Measurements from ENCODE around the gene PTPRB.
"Not testable (repeated sequence)": the region's sequence is repeated elsewhere in the genome, so short reads cannot be mapped to it uniquely, and the experiment has no call there.

PTPRB gene

DNA sequence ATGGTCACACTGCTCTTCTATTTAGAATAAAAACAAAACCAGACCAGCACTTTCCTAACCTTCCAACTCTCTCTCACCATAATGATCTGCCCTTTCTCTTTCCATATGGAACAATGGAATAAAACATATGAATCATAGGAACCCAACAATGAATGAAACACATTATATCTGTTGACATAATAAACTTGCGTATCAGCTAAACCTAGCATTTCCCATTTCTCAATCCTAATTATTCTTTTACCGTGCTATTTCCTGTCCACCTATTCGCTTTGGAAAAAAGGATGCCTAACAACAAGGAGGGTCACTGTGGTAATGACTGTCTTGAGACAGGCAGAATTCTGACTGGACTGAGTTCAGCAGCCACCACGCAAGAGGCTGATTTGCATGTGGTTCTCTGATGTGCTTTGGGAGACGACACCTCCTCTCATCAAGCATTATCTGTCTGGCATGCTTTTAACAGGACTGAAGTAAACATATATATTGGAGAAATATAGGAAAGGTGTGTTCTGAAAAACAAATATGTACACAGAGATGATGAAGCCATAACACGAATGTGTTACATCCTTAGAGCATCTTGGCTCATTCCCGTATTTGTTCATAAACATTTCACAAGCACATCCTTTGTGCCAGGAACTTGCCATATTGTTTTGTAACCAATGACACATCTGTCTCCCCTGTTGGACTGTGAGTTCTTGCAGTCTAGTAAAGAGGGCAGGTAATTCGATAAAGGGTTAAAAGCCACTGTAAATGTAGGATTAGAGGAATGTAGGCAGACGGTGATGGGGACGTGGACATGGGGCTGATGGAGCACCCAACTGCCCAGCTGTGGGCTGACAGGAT is 87.7 kb downstream of the PTPRB start:
- H3K4me3 ChIP-seq (ENCODE audit: low read depth, low read length) = no peak overlapping the region

DNA sequence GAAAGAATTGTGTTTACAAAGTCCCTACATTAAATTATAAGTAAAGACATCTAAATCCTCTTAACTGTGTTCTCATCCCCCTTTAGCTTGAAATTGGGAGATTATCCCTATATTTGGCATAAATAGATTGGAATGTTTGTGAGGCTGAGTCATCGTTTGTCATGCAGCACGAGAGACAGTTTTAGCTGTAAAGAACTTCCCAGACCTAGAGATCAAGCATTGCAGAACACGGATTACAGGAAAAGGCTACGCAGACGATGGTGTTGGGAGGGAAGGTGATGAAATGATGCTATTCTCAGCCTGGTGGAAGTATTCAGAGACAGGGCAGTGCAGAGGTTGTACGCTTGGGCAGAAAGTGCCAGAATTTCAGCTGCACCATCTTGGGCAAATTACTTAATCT is 93.8 kb downstream of the PTPRB start:
- no peak overlapping the region for H3K4me3 ChIP-seq (ENCODE audit: low read depth, low read length)

DNA sequence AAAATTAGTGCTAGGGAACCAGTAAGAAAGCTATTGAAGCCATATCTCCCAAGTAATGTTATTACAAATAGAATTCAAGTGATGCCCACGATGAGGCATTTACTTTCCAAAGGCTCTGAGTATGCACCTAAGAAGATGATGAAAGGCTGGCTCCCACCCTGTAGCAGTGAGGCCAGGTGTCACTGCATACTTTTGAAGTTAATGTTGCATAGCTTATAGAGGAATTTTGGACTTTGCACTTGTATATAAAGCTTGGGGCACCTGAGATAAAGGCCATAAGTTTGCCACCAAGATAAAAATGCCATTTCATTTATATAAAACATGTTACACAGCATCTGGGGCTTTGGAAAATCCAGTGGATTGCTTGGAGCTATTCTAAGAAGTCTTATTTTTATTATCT is 96.2 kb downstream of the PTPRB start:
- no peak overlapping the region for H3K4me3 ChIP-seq (ENCODE audit: low read depth, low read length)

DNA sequence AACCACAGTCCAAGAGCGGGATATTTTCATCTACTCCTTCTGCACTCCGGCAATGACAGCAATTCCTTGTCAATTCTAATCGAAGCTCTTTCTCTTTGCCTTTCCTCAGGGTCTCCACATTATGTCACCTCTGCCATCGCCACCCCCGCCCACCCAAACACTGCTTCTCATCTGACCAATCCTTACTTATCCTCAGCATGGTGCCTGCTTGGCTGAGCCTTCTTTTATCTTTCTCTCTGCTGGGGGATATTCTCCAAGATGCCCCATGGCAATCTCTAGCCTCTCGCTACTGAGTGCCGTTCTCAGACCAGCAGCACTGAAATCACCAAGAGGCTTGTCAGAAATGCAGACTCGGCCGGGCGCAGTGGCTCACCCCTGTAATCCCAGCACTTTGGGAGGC is 100.6 kb downstream of the PTPRB start:
- H3K4me3 ChIP-seq (ENCODE audit: low read depth, low read length) = no peak overlapping the region

DNA sequence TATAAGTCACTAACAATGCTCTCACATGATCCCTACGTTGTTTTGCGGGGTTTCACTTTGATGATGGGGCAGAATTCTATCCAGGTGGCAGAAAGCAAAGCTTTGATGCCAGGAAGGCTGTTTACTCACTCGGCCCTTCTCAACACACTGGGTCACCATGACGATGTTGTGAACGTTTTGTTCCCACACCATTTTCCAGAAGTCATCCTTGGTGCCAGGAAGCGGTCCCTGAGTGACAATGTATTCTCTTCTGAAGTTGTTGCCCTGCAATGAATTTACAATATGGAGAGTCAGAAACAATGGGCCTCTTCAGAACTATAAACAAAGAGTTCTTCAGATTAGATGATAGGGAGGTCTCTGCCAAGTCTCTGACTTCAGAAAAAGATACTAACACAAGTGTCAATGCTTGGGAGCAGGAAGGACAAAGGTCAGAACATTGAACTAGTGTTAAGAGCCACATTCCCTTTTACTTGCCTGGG is 101.3 kb downstream of the PTPRB start:
- H3K4me3 ChIP-seq (ENCODE audit: low read depth, low read length) = no peak overlapping the region

DNA sequence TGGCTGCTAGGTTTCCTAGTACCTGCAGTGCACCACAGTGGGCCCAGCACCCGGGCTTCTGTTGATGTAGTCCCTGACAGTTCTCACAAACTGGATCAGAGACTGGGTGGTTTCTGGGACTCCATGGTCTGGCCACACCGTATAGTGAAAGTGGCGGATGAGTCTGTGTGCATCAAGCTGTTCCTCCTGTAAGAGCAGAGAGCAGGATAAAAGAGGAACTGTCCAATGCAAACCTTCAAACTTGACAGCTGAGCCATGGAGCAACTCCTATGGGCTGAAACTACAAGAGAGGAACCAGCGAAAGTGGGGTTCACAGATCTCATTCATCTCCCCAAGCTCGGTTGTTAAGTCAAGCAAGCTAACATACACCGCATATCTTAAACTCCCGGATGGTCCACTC is 102.8 kb downstream of the PTPRB start:
- no peak overlapping the region for H3K4me3 ChIP-seq (ENCODE audit: low read depth, low read length)

DNA sequence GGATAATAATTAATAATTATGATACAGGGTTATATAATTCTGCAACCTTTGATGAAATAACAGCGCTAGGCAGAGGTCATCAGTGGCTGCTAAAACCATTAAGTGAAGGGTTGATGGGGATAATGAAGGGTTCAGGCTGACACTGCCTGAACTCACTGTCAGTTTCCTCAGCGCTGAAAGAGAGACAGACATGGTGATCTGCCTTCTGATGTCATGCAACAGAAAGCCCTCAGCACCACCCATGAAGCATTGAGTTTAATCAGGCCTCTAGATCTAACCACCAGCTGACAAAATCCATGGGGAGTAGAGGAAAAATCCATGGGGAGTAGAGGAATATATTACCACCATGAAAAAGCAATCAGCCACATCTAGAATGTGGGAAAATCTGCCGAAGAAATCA is 107.6 kb downstream of the PTPRB start:
- H3K4me3 ChIP-seq (ENCODE audit: low read depth, low read length) = no peak overlapping the region

DNA sequence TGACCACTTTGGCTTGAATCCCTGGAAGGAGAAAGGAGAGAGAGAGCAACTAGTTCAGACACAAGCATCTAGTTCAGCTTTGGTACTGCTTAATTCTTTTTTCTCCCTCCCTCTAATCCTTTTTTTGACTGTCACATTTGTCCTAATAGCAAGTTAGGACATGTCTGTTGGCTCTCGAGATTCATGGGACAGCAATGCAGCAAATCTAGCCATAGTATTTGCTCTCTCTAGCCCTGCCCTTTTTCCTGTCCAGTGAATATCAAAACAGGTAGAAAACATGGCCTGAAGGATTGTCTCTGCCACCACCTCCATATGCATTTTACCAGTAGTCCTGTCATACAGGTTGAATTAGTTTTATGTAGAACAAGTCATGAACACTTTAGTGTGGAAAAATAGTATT is 116.4 kb downstream of the PTPRB start:
- H3K4me3 ChIP-seq (ENCODE audit: low read depth, low read length) = no peak overlapping the region

DNA sequence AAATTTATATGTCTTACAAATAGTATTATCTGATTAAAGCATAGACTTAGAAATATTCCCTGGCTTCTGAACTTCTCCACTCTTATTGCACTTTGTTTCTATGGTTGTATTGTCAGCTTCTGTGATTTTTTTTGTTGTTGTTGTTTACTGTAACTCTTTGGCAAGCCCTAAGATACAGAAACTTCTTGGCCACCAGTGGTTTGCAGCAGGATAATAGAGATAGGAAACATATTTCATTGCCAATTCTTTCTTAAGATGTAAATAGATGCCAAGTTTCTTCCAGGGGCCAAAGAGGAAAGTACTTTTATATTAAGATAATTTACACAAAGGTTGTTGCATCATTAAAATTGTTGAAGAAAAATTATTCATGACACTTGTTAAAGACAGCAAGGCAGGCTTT is 123.8 kb downstream of the PTPRB start:
- no peak overlapping the region for H3K4me3 ChIP-seq (ENCODE audit: low read depth, low read length)

DNA sequence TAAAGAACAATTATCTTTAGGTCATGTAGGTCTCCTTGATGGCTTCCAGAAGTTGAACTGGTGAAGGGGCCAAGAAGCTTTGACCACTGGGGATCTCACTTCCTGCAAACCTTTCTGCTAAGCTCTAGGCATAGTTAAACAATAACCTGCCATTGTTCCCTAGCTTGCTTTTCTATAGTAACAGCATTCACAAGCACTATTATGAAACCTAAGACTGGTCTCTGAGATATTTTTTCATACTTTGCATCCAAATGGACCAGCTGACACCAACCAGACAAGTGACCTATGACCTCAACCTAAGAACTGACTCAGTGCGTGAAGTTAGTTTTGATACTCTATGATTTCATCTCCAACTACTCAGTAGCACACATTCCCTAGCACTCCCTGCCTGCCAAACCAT is 129.1 kb downstream of the PTPRB start:
- H3K4me3 ChIP-seq (ENCODE audit: low read depth, low read length) = no peak overlapping the region

DNA sequence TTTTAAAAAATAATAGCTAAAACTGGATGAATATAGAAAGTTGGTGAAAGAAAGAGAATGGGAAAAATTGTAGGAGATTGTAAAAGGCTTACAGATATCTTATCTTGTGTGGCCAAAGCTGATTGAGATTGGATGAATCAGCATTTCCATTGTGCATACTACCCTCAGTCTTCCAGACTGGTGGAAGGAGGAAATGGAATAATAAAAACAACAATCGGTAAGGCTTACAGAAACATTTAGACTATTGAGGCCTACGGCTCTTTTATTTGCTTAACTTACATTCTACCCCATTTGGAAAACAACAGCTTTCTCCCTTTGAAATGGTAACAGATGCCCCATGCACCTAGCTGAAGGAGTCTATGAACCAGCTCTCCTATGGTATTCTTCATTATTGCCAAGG is 129.8 kb downstream of the PTPRB start:
- no peak overlapping the region for H3K4me3 ChIP-seq (ENCODE audit: low read depth, low read length)

DNA sequence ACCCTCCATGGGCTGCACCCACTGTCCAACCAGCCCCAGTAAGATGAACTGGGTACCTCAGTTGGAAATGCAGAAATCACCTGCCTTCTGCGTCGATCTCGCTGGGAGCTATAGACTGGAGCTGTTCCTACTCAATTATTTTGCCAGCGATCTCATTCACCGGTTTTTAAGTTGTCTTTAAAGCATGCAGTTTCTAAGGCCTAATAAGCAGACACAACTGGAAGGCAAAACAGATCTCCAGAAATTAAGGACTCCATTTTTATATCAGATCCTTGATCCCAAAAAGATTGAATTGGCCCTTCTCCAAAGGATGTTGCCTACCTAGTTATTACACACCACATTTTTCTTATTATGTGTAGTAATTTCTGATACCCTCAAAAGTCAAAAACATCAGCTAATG is 139.7 kb downstream of the PTPRB start:
- H3K4me3 ChIP-seq (ENCODE audit: low read depth, low read length) = no peak overlapping the region

DNA sequence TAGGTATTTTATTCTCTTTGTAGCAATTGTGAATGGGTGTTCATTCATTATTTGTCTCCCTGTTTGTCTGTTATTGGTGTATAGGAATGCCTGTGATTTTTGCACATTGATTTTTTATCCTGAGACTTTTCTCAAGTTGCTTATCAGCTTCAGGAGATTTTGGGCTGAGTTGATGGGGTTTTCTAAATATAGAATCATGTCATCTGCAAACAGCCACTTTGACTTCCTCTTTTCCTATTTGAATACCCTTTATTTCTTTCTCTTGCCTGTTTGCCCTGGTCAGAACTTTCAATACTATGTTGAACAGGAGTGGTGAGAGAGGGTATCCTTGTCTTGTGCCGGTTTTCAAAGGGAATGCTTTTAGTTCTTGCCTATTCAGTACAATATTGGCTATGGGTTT is 144.3 kb downstream of the PTPRB start:
- H3K4me3 ChIP-seq (ENCODE audit: low read depth, low read length) = not testable (repeated sequence)

DNA sequence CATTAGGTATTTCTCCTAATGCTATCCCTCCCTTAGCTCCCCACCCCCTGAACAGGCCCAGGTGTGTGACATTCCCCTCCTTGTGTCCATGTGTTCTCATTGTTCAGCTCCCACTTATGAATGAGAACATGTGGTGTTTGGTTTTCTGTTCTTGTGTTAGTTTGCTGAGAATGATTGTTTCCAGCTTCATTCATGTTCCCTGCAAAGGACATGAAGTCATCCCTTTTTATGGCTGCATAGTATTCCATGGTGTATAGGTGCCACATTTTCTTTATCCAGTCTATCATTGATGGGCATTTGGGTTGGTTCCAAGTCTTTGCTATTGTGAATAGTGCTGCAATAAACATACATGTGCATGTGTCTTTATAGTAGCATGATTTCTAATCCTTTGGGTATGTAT is 146.3 kb downstream of the PTPRB start:
- H3K4me3 ChIP-seq (ENCODE audit: low read depth, low read length) = not testable (repeated sequence)

DNA sequence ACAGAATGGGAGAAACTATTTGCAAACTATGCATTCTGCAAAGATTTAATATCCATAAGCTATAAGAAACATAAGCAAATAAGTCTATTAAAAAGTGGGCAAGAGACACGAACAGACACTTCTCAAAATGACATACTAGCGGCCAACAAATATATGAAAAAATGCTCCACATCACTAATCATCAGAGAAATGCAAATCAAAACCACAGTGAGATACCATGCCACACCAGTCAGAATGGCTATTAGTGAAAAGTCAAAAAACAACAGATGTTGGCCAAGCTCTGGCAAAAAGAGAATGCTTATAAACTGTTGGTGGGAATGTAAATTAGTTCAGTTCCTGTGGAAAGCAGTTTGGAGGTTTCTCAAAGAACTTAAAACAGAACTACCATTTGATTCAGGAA is 149.8 kb downstream of the PTPRB start:
- no peak overlapping the region for H3K4me3 ChIP-seq (ENCODE audit: low read depth, low read length)

DNA sequence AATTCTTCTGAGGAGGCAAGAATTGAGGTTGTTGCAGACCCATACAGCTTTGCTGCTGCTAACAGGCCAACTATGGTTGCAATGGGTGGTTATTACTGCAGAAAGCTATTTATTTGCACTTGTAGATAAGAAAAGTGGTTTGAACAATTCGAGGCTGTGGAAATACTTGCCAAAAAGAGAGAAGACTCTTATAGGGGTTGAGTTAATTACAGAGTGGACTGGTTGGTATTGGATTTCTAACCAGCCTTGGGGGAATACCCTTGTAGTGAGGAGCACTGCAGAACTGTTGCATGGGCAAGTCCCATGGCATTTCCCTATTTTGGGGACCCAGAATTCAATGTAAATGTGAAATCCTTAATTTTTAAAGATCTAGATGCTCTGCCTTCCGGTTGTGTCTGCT is 150.6 kb downstream of the PTPRB start:
- no peak overlapping the region for H3K4me3 ChIP-seq (ENCODE audit: low read depth, low read length)

DNA sequence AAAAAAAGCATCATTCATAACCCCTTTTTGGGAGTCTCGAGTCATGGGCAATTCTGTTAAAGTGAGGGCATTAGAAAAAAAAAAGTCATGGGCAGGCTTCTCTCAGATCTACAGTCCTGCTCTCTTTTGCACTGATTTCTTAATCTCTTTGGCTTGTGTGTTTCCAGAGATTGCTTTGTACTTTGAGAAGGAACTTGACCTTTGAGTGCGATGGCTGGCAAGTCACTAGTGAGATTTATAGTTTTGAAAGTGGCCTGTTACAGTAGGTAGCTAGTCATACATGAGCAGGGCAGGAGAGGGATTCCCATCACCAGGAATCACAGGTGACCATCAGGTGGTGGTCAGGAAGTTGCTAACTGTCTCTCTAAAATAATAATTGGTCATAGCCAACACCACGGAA is 151.5 kb downstream of the PTPRB start:
- H3K4me3 ChIP-seq (ENCODE audit: low read depth, low read length) = no peak overlapping the region

DNA sequence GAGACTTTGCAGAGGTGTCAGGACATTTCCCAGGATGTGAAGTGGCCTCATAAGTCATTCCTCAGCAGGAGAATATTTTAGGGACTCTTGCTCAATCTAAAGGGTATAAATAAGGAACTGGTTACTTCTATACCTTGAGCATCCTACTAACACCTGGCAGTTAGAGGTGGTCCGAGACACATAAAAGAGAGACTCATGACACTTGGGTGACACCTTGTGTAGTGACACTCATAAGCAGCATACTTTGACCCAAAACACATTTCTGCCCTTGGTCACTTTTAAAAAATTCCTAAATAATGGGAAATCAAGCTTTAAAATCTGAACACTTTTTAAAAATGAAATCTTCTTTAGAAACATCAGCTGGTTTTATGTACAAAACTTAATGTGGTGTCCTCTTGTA is 152.8 kb downstream of the PTPRB start:
- H3K4me3 ChIP-seq (ENCODE audit: low read depth, low read length) = no peak overlapping the region

DNA sequence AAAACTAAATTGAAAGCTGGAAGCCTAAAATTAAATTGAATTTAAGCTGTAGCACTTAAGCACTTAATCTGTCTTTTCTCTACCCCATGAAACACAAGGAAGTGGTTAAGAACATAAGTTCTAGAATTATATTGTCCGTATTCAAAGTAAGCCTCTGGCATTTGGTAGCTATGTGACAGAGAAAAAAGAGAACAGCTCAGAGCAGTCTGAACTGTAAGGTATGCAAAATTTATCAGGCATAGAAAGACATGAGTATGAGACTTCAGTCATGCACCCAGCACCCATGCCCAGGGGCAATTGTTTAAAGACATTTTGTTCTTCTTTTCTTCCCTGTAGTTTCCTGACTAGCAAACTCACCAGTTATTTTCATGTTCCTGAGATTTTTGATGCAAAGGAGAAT is 154.5 kb downstream of the PTPRB start:
- H3K4me3 ChIP-seq (ENCODE audit: low read depth, low read length) = no peak overlapping the region

DNA sequence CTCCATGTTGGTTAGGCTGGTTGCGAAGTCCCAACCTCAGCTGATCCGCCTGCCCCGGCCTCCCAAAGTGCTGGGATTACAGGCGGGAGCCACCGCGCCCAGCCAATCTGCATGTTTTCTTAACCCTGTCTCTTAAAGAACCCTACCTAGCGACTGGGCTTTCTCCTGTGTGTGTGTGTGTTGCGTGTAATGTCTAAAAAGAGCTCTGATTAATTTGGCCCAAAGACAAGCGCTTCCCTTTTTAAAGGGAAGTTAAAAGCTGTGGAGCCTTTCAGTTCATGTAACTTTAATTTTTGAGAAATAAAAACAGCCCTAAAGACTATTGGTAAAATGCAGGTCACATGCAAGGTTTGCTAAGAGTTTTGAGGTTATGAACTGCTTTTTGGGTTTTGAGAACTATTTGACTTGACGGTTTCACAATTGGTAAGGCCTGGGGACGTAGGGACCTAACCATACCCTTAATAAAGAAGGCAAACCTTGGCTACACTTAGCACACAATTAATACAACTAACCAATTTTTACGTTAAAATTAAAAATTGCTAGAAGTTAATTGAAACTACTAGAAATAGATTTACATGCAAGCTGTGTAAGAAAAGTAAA is 167.9 kb downstream of the PTPRB start:
- H3K4me3 ChIP-seq (ENCODE audit: low read depth, low read length) = no peak overlapping the region

DNA sequence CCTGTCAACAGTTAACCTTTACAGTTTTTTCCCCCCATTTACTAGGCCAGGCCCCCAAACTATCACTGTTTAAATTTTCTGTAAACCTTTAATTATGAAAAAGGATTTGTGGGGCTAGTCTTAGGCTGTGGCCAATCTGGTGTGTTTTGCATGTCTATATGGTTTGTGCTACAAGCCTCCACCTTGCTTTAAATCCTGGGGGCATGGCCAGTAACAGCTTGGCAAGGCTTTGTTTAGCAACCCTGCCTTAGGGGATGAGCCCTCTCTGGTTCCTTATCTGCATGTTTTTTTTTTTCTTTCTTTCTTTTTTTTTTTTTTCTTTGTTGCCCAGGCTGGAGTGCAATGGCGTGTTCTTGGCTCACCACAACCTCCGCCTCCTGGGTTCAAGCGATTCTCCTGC is 168.5 kb downstream of the PTPRB start:
- no peak overlapping the region for H3K4me3 ChIP-seq (ENCODE audit: low read depth, low read length)

DNA sequence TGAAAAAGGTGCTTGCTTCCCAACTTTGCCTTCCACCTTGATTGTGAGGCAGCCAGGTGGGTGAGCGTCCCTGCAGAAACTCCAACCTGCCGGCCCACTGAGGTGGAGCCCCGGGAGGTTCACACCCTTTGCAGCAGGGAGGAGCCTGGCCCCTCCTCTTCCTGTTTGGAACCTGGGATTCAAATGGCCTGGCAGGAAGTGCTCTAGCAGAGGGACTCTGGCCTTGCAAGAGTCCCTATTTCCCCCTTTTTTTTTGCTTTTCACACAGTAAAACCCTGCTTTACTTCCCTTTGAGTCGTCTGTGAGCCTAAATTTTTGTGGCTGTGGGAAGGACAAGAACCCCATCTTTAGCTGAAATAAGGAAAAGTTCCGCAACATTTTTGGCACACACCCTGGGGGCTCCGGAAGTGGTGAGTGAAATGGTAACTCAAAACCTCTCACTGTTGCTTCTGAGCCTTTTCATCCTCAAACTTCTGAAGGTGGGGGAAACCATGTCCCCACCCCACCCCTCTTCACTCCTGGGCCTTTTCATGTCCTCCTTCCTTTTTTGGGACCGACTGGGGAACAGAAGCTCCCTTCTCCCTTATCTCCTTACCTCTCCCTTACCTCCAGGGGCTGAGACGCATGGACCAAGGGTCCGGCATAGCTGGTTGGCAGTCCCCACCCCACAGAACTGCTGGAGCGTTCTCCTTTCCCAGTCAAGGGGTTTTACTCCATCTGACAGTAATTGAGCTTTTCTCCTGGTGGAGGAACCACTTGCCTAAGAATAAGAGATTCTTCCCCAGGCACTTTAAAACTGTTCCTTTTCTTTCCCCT is 169.1 kb downstream of the PTPRB start:
- H3K4me3 ChIP-seq (ENCODE audit: low read depth, low read length) = no peak overlapping the region

Data from iPS-11a (cell line).